Stomach (tissue), 9 donors: ENCODE data around the gene TRAF3IP3. TPM values are rescaled to one million over a fixed set of nuclear protein-coding genes. Genes with fewer than 3 reads are reported as not detected.
A peak's percentile ranks its signal among the peaks of the same experiment; 100 is the strongest.

Experiments used
- DNase-seq, 2 donors: peaks; one replicate each; pipeline versions ENCODE4 v3.0.0 to v3.0.0-alpha.2; 2013 to 2019
- H3K27ac ChIP-seq, 5 donors: fragments of 200-600 bp in 4 of 5; sonication (generic) in 4 of 5; one replicate each; pipeline ENCODE4 v1.5.1; 2013 to 2019; ENCODE audit warnings: mild to moderate bottlenecking in 1 of 5, moderate library complexity in 1 of 5
- H3K27me3 ChIP-seq, 3 donors: fragments of 200-600 bp; sonication (generic); one replicate each; pipeline ENCODE4 v1.5.1; 2017 to 2019; ENCODE audit warnings: mixed run types in 1 of 3
- H3K36me3 ChIP-seq, 4 donors: fragments of 200-600 bp; sonication (generic); 1 replicate in 3 of 4; 2 replicates in 1 of 4; pipeline ENCODE4 v1.5.1; 2016 to 2019
- H3K4me1 ChIP-seq, 4 donors: fragments of 200-600 bp; sonication (generic); one replicate each; pipeline ENCODE4 v1.5.1; 2016 to 2019
- H3K4me3 ChIP-seq, 4 donors: fragments of 200-600 bp; sonication (generic) in 3 of 4; one replicate each; pipeline ENCODE4 v1.5.1; 2016 to 2019; ENCODE audit warnings: mild to moderate bottlenecking in 1 of 4
- H3K9me3 ChIP-seq, 4 donors: fragments of 200-600 bp; sonication (generic); one replicate each; pipeline ENCODE4 v1.5.1; 2016 to 2019
- CTCF ChIP-seq, 7 experiments: fragments of 450-650 bp in 4 of 7; fragments of 200-600 bp in 3 of 7; sonication (generic) in 3 of 7; IDR thresholded peaks; one replicate each; pipeline ENCODE4 v1.5.1; 2016 to 2019; ENCODE audit warnings: antibody characterized with exemption in 7 of 7, control low read depth in 2 of 7, mild to moderate bottlenecking in 1 of 7
- EP300 ChIP-seq: sonication (generic); formaldehyde crosslinking; IDR thresholded peaks from one replicate; pipeline ENCODE4 v1.6.1; 2017; ENCODE audit warnings: antibody characterized with exemption
- POLR2A ChIP-seq, 4 donors: fragments of 450-650 bp; IDR thresholded peaks; one replicate each; pipeline ENCODE4 v1.6.1; 2016; ENCODE audit warnings: antibody characterized with exemption in 4 of 4, control low read depth in 2 of 4, mild to moderate bottlenecking in 1 of 4, moderate library complexity in 1 of 4
- POLR2AphosphoS5 ChIP-seq, 3 donors: sonication (generic); formaldehyde crosslinking; IDR thresholded peaks; one replicate each; pipeline ENCODE4 v1.6.1; 2016; ENCODE audit warnings: antibody characterized with exemption in 3 of 3
- WGBS, 5 donors: extraction: QIAGEN DNeasy Blood & Tissue Kit in 3 of 5; methylation state at CpG; one replicate each; pipeline versions ENCODE4 v1.1.5 to v1.1.7; 2013 to 2018; 5-methylcytosine and 5-hydroxymethylcytosine counted together
- intact Hi-C: fragments of 100-400 bp; cut with DNase I; formaldehyde crosslinking; loops from one replicate; pipeline ENCODE4 v1.15.1; 2023; ENCODE audit warnings: low total_unique reads
- polyA plus RNA-seq, 3 donors: library from polyadenylated mRNA; stranded (reverse); fragments of 200-250 nt; gene quantifications; one replicate each; pipeline ENCODE4 v1.2.3, GENCODE V29; 2013
- total RNA-seq, 5 donors: library from RNA; depleted of rRNA; stranded (reverse); fragments of >200 nt; gene quantifications; one replicate each; pipeline versions ENCODE4 v1.1.0 to v1.2.3, GENCODE V29; 2014 to 2016
- donor health status: healthy with polysubstance abuse.
- donor health status: Bipolar disorder and iron deficiency.
- donor health status: healthy.

Gene TRAF3IP3
- total and polyA plus RNA-seq, 8 donors, result 2.2 to 9.6 (median 3.3) TPM; not detected in 1

GRCh38 chr1:209752890-209753289, 3.0 kb upstream of the TRAF3IP3 start:
- WGBS, 5 donors, result 73 to 94% (median 89%) methylated on average over 3 of the region's 3 CpGs

GRCh38 chr1:209755256-209755655, 597 bp upstream of the TRAF3IP3 start:
- intact Hi-C loops, result no loop called here
- no peak for DNase-seq
- TF ChIP-seq EP300 (no peak), POLR2AphosphoS5 (IDR thresholded peaks at IDR 0.05) (no peak), CTCF (IDR thresholded peaks at IDR 0.05) (no peak), POLR2A (IDR thresholded peaks at IDR 0.05) (no peak)
- H3K4me3 ChIP-seq, result no peak overlapping the region
- 76 to 89% (median 85%) methylated on average over 1 of the region's 1 CpG for WGBS, 5 donors
- no peaks in the 10 kb centered on the region for H3K9me3 ChIP-seq
- peaks cover 0 to 5% (median 0%) of the 10 kb centered on the region in 4 donors for H3K36me3 ChIP-seq
- peaks cover 0 to 27% (median 3%) of the 10 kb centered on the region in 4 donors for H3K4me1 ChIP-seq
- H3K27ac ChIP-seq, result peak overlapping the region in 4 of 5 donors; percentile 11 to 84 (median 66)
- H3K27me3 ChIP-seq, result no peaks in the 10 kb centered on the region

More at GRCh38 chr1:209752890-209753289, 3.0 kb upstream of the TRAF3IP3 start:
- Histone ChIP-seq H3K4me1 (peaks cover 0 to 29% (median 7%) of the 10 kb centered on the region in 4 donors), H3K27ac (no peak overlapping the region), H3K9me3 (no peaks in the 10 kb centered on the region), H3K36me3 (no peaks in the 10 kb centered on the region), H3K27me3 (no peaks in the 10 kb centered on the region), H3K4me3 (no peak overlapping the region)
- no peak for DNase-seq
- TF ChIP-seq POLR2AphosphoS5 (IDR thresholded peaks at IDR 0.05), result no peak
- TF ChIP-seq POLR2A (IDR thresholded peaks at IDR 0.05), result no peak
- TF ChIP-seq CTCF (IDR thresholded peaks at IDR 0.05), result no peak
- no peak for TF ChIP-seq EP300
- intact Hi-C loops, result no loop called here

- DNase-seq, result peak in 1 of 2 donors; percentile 41
- TF ChIP-seq CTCF (IDR thresholded peaks at IDR 0.05) (no peak), EP300 (no peak), POLR2AphosphoS5 (IDR thresholded peaks at IDR 0.05) (no peak), POLR2A (IDR thresholded peaks at IDR 0.05) (no peak)
- H3K4me1 ChIP-seq, result peaks cover 0 to 37% (median 9%) of the 10 kb centered on the region in 4 donors
- WGBS, 5 donors, result 61 to 70% (median 66%) methylated on average over 5 of the region's 5 CpGs
- no peaks in the 10 kb centered on the region for H3K27me3 ChIP-seq
- no peaks in the 10 kb centered on the region for H3K9me3 ChIP-seq
- intact Hi-C loops, result no loop called here
- H3K27ac ChIP-seq, result peak overlapping the region; percentile 10 to 84 (median 53)
- peak overlapping the region; percentile 1 to 35 (median 32) for H3K4me3 ChIP-seq
- H3K36me3 ChIP-seq, result peaks cover 0 to 6% (median 0%) of the 10 kb centered on the region in 4 donors
These were observed 977 bp downstream of the TRAF3IP3 start for GRCh38 chr1:209756615-209757445.

- Histone ChIP-seq H3K27me3 (no peaks in the 10 kb centered on the region), H3K4me1 (peaks cover 0 to 37% (median 9%) of the 10 kb centered on the region in 4 donors), H3K27ac (peak overlapping the region in 1 of 5 donors; percentile 20), H3K4me3 (peak overlapping the region in 2 of 4 donors; percentile 13 to 35), H3K9me3 (no peaks in the 10 kb centered on the region), H3K36me3 (peaks cover 0 to 9% (median 0%) of the 10 kb centered on the region in 4 donors)
- intact Hi-C loops, result no loop called here
- TF ChIP-seq POLR2AphosphoS5 (IDR thresholded peaks at IDR 0.05) (no peak), EP300 (no peak), CTCF (IDR thresholded peaks at IDR 0.05) (no peak), POLR2A (IDR thresholded peaks at IDR 0.05) (no peak)
- 50 to 72% (median 62%) methylated on average over 3 of the region's 3 CpGs for WGBS, 5 donors
- no peak for DNase-seq
These were observed 2.5 kb downstream of the TRAF3IP3 start for GRCh38 chr1:209758400-209758799.
